Kidney glomerular epithelial cell (primary cell): ENCODE results near the gene PARD6G.
A peak's percentile ranks its signal among the peaks of the same experiment; 100 is the strongest.

Source experiments
- DNase-seq: peaks from one replicate; lab custom pipeline; 2025; lab: John Stamatoyannopoulos, UW

Gene PARD6G

DNA sequence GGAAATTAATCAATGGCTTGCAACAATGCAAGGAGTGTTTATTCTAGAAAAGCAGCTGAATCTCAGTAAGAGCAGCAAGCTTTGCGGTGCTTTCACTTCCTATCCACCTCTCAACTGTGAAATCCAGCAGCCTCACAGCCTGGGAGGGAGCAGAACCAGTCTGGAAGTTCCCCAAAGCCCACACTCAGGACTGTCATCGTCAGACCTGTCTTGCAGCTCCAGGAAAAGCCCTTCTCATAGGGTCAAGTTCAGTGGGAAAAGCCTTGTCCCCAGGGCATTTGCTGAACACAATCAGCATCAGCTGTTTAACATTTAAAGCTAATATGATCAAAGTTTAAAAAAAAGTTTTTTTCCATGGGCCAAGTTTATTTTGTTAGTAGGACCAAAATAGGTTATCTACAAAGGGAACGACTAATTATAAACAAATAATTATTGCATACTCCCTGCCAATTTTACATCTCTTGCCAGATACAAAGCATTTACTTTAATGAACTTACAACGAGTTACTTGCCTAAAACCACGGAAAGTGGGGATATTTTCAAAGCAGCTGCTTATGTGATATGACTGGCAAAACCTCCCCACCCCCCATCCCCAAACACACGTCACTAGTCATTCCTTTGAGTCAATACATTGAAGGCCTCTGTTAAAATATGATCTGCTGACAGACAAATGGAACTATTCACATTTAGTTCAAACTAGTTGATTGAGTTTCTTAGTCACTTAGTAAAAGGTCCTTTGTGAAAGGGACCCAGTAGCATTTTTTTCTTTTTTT, 36.8 kb downstream of the PARD6G start:
- no peak for DNase-seq

DNA sequence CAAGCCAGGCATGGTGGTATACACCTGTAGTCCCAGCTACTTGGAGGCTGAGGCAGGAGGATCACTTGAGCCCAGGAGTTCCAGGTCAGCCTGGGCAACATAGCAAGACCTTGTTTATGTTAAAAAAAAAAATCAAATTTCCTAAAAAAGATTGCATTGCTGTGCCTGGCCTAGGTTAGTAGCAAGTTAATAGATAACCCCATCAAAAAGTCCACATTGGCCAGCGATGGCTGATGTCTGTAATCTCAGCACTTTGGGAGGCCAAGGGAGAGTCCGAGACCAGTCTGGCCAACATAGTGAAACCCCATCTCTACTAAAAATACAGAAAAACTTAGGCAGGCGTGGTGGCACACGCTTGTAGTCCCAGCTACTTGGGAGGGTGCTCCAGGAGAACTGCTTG, 38.7 kb downstream of the PARD6G start:
- DNase-seq = no peak

DNA sequence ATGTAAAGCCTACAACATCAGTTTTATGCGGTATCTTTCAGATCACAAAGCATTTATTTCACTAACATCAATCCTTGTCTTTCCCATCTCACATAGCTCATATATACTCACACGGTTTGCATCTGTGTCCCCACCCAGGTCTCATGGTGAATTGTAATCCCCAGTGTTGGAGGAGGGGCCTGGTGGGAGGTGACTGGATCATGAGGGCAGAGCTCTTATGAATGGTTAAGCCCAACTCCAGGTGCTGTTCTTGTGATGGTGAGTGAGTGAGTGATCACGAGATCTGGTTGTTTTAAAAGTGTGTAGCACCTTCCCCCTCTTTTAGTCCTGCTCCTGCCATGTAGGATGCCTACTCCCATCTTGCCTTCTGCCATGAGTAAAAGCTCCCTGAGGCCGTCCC, 42.0 kb downstream of the PARD6G start:
- DNase-seq = no peak

DNA sequence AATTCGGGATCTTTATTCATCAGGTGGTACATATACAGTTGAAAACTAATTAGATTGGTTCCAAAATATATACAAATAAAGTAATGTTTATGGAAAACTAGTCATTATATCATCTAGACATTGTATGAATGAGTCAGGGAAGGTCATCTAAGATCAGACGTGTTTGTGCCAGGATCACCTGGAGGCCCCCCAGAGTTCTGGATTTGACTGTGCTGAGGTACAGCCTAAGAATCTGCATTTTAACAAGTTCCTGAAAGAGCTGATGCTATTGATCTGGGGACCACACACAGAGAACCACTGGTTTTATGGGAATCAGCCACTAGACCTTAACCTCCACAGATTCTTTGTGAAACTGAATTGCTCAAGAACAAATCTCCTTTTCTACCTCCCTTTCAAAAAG, 43.2 kb downstream of the PARD6G start:
- no peak for DNase-seq

DNA sequence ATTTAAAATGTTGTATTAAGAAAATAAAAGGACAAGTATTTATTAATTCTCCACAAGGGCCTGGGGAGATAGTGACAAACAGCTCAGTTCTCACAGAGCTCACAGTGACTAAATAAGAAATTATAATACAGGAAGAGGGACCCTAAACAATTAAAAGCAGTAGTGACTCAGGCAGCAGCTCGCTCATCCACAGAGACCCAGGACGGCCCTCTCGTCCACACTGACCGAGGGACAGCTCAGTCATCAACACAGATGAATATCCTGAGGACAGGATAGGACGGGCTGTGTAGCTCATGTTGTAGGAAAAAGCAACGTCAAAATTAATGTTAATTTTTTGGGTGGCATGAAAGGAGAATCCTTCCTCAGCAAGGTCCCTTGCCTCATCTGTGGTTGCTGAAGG, 44.1 kb downstream of the PARD6G start:
- no peak for DNase-seq

DNA sequence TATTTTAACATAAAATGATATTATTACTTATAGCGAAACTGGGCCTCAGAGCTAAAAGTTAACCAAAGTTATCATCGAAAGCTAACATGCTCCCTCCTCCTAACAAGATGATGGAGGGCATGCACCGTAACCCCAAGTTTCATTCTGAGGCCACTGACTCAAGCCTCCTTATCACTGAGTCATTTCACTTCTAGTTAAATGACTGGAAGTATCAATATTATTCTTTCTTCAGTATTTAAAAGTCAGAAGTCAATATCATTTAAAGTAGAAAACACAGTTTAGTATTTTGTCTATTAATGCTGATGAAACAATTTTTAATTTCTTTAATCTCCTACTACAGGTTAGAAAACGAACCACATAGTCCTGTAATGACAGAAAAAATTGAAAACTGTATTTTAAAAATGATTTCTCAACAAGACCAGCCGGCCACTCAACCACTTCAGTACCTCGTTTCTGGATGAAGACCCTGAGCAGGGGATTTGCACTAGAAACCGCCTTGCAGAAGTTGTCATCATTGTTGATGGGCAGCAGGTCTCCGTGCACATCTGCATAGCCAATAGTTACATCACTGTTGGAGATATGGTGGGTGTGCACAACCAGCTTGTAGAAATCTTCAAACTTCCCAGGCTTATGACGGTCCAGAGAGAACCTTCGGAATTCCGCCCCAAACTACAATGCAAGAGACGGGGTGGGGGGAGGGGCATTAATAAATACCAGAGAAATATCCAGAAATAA, 44.9 kb downstream of the PARD6G start:
- DNase-seq = no peak

DNA sequence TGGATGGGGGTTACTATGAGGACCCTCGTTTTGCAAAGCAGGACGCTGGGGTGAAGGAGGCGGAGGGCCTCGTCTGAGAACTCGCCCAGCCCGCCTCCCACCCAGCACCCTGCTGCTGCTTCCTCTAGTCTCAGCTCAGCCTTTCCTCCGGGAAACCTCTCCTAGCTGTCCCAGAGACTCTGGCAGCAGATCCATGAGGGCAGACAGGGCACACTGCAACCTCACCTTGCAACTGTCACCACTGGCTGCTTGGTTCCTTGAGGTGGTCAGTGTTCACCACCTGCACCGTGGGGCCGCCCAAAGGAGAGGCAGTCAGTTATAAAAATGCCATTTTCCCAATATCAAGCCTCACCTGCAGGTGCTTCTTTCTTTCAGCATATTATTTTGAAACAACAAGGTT, 45.6 kb downstream of the PARD6G start:
- no peak for DNase-seq

DNA sequence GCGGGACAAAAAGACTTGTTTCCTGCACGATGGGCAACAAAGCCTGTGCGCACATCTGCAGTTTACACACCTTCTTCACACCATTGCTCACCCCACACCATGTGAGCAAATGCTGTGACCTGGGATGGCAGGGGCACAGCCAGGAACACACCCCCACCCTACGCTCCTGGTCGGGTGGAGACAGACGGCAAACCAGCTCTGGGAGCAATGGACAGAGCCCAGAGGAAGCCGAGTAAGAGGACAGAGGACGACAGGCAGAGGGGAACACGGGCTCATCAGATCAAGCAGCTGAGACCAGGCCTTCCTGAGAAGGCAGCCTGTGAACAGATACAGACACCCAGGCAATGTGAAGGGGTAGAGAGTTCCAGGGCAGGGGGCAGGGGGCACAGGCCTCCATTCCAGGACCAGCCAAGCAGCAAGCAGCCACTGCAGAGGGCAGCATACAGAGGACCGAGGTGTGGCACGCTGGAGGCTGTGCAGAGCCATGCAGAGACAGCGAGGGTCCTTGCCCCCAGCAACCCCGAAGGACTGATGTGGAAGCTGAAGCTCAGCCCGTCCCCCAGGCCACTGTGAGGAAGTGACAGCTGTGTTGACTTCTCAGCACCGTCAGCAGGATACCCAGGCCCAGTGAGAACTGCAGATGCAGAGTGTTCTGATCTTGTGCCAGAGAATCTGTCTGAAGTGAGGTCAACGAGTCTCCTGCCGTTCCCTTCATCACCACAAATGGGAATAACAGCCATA, 46.2 kb downstream of the PARD6G start:
- no peak for DNase-seq

DNA sequence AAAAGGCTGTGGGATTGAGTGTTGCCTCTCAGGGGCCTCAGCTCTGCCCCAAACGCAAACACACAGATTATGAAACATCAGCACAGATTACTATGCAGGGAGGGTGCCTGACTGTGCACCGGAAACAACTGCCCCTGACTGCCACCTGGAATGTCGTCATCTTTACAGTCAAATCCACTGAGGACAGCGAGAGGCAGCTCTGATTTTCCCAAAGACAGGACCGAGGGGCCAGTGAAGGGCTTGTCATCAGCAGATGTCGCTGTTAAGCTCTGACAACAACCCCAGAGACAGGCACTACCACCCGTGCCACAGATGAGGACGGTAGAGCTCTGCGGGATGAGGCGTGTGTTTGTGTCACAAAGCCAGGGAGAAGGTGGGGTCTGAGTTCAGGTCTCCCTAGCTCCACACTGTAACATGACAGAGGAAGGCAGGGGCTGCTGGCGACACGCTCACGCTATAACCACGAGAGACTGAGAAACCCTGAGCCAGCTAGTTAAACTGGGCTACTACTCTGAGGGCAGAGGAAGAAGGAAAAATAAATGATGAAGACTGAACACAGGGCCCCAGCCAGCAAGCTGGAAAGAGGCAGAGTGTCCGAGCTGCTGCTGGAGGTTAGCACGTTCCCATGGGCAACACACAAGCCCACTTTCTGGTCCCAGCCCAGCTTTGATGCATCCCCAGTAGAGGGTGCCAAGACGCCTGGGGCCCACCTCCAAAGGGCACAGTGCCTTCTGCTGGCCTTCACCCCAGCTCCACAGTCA, 47.0 kb downstream of the PARD6G start:
- DNase-seq = no peak

DNA sequence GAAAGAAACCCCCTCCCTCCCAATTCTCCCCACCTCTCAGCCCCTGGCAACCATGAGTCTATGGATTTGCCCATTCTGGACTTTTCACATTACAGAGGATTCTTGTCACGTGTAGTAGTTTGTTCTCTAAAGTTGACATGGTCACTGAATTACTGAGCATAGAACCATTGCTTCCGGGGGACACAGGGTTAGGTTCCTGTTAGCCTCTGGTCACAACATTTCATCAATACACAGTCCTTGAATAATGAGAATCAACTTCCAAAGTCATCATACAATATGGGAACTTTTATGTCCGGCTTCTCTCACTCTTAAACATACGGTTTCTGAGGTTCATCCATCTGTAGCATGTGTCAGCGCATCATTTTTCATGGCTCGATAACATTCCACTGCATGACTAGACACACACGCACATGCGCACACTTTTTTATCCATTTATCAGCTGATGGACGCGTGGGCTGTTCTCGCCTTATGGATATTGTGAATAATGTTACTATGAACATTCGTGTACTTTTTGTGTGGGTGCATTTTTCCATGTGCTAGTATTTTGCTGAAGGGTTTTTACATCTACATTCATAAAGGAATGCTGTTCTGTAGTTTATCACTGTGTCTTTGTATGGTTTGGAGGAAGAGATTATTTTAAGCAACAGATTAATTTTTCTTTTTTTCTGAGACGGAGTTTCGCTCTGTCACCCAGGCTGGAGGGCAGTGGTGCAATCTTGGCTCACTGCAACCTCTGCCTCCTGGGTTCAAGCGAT, 48.1 kb downstream of the PARD6G start:
- DNase-seq = no peak

DNA sequence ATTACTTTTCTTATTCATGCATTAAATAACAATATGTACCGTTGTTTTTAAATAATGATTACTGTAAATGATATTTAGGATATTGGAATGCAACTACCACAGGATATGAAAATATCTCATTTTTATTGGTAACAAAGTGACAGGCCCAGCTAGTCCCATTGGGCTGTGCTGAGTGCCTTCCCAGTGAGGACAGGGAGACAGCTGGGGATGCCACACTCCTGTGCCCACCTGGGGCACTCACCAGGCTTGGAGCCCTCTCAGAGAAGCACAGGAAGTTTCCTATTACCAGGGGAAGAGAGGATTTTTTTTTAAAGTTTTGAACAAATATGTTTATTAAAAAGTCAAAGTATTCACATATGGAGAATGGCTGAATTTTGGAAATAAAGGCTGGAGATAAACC, 48.9 kb downstream of the PARD6G start:
- no peak for DNase-seq

DNA sequence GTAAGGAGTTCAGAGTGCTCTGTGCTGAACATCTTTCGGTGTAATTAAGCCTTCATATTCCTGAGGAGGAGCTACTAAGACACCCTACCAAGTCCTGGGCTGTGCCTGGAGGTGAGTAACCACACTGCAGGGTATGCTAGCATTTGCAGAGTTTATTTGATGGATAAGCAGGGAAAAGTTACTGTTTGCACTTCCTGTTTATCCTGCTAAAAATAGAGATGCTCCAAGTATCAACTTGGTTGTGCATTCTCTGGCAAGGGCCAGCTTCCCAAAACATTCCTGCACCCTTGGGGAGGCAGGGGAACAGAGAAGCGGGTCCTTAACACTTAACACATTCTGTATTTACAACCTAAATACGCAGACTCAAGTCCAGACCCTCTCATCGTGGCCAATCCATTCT, 49.8 kb downstream of the PARD6G start:
- DNase-seq = no peak

DNA sequence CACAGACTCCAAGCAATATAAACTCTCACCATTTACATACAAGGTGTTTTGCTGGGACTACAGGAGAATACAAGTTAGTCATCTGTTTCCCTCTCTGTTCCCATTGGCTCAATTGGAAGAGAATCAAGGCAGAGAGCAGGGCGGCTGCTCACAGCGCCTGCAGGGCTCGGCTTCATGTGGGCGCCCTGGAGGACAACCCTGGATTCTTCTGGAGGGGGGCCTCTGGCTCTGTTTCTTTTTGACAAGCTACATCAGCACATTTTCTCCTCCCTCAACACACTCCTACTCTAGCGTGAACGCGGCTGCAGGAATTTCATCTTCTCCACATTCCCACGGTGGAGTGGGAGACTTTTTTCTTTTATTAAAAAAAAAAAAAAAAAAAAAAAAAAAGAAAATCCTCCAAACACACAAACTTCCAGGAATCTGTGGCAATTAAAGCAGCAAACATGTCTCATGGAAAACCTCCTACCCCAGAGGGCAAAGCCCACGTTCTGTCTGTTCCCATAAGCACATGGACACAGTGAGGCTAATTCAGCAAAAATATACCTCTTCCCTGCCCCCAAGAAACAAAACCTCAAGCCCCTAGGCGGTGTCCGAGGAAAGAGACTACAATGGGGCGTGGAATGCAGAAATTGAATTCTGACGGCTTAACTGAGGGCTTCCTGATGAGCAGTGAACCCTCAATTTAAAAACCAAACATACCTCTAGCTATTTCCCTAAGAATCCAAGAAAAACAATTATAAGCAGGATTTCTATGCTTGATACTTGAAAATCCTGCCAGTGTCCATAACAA, 50.6 kb downstream of the PARD6G start:
- peak; percentile 69 for DNase-seq

DNA sequence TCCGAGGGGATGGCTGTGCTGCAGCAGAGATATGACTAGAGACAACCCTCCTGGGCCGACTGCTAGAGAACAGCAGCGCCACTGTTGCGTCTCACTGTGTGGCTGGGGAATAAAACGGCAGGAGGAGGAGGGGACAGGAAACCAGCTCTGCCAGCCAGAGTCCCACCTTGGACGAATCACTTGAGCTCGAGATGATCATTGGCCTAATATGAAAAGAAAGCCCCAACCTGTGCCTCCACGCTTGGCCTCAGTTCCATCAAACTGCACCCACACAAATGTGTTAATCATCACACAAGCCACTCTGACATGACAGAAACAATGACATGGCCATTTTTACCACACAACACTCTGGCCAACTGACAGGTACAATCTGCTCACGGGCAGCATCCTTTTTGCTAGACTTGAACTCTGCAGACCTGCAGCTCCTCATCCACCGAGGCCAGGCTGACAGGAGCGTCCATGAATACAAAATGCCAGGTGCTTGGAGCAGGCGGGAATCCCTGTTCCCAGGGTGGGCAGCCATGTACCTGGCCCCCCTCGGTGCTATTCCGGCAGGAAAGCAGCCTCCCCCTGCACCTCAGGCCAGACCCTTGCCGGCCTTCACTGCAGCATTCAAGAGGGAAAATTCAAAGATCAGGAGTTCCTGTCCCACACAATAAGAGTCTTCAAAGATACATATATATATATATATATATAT, 52.3 kb downstream of the PARD6G start:
- no peak for DNase-seq

DNA sequence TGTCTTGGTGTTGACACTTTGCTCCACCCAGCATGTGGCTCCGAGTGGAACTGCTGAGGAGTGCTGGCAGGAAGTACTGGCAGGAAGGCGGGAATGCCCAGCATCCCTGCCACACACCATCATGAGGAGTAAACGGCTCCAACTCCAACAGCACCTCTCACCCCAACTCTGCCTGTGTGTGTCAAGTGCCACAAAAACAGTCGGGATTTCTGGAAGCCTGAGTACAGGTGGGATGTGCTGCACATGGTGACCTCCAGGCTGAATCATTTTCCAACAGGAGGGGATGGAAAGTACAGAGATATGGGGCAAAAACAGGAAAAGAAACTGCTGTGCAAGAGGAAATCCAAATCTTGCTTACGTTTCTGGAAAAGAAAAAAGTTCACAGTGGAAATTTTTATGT, 53.6 kb downstream of the PARD6G start:
- DNase-seq = no peak

DNA sequence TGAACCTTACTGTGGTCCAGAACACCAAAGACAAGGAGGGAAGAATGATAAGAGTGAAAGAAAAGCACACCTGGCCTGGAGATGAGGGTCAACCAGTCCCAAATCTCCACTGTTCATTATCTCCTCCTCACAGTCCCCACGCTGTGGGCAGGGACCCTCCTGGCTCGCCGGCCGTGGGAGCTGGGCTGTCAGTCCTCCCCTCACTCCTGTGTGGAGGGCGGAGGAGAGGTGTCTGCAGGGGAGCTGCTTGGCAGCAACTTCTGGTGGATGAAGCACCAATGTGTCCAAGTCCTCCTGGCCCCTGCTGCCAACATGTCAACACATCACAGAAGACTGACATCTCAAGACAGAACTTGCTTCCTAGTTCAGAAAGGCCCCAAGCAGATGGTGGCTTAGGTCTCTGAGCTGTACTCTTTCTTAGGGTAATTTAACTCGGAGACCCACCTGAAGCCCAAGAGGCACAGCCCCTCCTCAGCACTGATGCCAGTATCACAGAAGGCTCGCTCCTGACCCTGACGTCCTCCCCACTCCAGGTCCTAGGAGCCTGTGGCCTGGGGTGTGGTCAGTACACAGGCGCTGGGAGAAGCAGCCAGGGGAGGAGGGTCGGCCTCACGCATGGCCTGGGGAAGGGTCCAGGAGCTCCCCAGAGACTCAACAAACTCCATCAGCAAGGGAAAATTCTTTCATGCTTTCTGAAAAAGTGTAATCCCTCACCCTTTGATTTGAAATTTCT, 54.5 kb downstream of the PARD6G start:
- no peak for DNase-seq

DNA sequence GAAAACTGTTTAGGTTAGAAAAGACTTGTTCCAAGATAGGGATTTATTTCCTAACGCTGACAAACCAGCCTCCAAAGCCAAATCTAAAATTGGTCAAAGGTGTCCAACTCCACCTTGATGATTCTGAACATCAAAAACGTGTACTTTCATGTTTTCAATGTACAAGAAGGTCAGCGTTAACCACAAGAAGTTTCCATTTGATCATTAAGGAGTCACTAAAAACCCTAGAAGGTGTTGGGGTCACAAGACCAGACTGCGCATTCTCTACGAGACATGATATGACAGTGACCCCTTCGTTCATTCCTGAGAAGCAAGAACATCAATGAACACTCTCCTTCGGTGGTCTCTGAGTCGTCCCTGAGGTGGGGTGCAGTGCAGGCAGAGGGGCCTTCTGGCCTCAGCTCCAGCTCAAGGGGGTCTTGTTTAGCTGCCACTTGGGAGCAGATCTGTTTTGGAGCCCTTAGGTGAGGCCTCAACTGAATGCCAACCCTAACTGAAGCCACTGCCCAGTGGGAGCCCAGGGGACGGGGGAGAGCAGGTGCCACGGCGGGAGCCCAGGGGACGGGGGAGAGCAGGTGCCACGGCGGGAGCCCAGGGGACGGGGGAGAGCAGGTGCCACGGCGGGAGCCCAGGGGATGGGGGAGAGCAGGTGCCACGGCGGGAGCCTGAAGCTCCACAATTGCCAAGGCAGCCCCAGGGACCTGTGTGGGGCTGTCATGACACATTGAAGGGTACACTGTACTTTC, 55.2 kb downstream of the PARD6G start:
- DNase-seq = no peak

DNA sequence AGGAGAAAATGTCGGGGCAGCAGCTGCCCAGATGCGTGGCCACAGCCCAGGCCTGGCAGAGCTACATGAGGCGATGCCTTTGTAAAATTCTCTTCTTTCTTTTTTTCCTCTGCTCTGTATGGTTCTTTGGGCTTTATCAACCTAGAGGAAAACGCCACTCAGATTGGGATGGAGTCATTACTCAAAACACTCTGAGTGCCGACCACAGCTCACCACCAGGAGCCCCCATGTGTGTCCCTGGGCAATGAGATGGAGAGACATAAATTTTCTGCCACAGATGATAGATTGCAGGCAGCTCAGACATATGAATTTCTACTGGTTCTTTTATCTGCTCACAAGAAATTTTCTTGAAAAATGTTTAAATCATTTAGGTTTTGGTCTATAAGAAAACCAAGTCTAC, 56.0 kb downstream of the PARD6G start:
- no peak for DNase-seq

DNA sequence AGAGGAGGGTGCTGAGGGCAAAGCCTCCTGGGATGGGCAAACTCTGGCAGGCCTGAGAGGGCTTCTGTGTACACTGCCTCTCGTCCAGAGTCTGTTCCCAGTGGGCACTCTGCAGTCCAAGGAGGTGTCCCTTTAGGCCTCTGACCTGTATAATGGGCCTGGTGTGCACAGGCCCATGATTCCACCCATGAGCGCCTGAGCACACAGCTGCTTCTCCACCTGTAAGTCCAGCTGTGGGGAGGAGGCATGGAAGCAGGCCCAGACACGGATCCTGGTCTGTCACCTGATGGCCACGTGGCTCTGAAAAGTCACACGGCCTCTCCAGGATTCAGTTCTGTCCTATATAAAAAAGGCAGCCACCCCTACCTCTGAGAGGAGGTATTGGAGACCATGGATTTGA, 57.0 kb downstream of the PARD6G start:
- DNase-seq = no peak
